Daoy (cell line): ENCODE data around the gene LAX1. TPM values are rescaled to one million over a fixed set of nuclear protein-coding genes. Genes with fewer than 3 reads are reported as not detected.

Experiments
- DNase-seq: peaks from one replicate; pipeline ENCODE4 v3.0.0-alpha.2; 2015; ENCODE audit warnings: low read depth
- total RNA-seq: library from RNA; depleted of rRNA; stranded (reverse); fragments of >200 nt; shearing (Covaris generic); gene quantifications from 2 replicates; pipeline ENCODE4 v1.2.3, GENCODE V29; 2014; rRNA removed

The LAX1 gene
- total RNA-seq, 1 experiment from 2014 or later, result not detected

DNA sequence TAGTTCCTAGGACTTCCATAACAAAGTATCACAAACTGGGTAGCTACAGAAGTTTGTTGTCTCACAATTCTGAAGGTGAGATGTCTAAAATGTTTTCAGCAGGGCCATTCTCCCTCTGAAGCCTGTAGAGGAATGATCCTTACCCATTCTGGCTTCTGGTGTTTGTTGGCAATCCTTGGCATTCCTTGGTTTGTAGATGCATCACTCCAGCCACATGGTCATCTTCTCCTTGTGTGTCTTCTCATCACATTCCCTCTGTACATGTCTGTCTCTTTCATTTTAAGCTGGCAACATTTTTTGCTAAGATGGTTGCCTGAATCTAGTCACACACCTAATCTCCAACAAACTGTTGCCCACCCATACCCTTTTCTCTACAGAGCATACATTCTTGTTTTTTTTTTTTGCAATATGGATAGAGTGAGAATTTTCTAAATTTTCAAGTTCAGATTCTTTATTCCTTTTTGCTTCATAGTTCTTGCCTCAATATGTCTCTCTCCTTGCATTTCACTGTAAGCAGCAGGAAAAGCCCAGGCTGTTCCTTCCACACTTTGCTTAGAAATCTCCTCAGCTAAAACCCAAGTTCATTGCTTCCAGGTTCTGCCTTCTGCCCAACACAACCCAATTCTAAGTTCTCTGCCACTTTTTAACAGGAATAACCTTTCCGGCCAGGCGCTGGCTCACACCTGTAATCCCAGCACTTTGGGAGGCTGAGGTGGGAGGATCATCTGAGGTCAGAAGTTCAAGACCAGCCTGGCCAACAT lies 48.8 kb downstream of the LAX1 start:
- no peak for DNase-seq

DNA sequence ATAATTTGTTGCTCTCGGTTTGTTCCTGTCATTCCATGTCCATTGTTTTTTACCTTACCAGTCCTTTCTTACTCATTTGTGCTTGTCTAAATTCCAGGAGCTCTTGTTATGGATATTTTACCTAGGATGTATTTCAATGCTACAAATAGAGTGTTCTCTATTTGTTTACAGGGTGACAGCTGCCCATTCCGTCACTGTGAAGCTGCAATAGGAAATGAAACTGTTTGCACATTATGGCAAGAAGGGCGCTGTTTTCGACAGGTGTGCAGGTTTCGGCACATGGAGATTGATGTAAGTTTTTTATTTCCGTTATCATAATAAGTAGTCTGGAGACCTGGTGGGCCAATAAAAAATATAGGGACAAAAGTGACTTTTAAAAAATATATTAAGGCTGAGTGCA lies 53.4 kb downstream of the LAX1 start:
- no peak for DNase-seq

DNA sequence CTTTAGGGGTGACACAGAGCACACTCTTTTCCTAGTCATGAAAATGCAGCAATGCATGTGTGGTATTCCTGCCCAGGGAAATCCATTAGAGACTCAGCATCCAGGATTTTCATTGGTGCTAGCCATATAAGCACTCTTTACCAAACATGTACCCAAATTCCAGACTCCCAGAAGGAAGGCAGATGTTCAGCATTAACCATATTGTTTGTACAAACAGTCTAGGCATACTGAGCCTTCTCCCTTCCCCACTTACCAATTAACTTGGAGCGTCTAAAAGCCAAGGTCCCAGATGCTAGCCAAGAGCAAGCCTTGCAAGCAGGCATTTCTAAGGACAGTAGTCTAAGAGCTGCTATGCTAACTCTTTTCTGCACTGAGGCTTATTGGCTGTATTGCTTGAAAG lies 58.3 kb downstream of the LAX1 start:
- DNase-seq, result no peak

Other genes with a start within 250 kb of the LAX1 start
- 53.5 and 61.1 TPM in 2 replicates for gene ATP2B4, start 138.4 kb upstream of the LAX1 start, total RNA-seq
- gene ZBED6, start 30.4 kb downstream of the LAX1 start, total RNA-seq, result 2.8 and 6.6 TPM in 2 replicates
- 54.9 and 61.3 TPM in 2 replicates for gene ZC3H11A, start 30.4 kb downstream of the LAX1 start, total RNA-seq
- gene SNRPE, start 96.4 kb downstream of the LAX1 start, total RNA-seq, result 220 and 238 TPM in 2 replicates